ENCODE measurements around the gene ZNF367. TPM values are rescaled to one million over a fixed set of nuclear protein-coding genes. Genes with fewer than 3 reads are reported as not detected.

Gene ZNF367
- total RNA-seq, 6 experiments from 2014 or later, result 6.1 to 12.2 (median 11.5) TPM

- Mint-ChIP-seq H3K27me3 (ENCODE audit: insufficient read depth) (peaks cover 4% of the 10 kb centered on the region; the same call in 1 of the 2 replicates), H3K27ac (no peak overlapping the region), H3K9me3 (no peaks in the 10 kb centered on the region), H3K36me3 (ENCODE audit: low read depth) (no peaks in the 10 kb centered on the region), H3K4me3 (no peak overlapping the region), H3K4me1 (ENCODE audit: low read depth) (peaks cover 12% of the 10 kb centered on the region)
- no peak for DNase-seq
- no peak for TF ChIP-seq CTCF (IDR thresholded peaks at IDR 0.05)
These were observed 18.4 kb upstream of the ZNF367 start for GRCh38 chr9:96436456-96437126.

- Mint-ChIP-seq H3K4me3 (no peak overlapping the region), H3K4me1 (ENCODE audit: low read depth) (peaks cover 12% of the 10 kb centered on the region), H3K9me3 (no peaks in the 10 kb centered on the region), H3K27ac (no peak overlapping the region), H3K36me3 (ENCODE audit: low read depth) (no peaks in the 10 kb centered on the region), H3K27me3 (ENCODE audit: insufficient read depth) (peaks cover 4% of the 10 kb centered on the region; the same call in 1 of the 2 replicates)
- DNase-seq, result no peak
- no peak for TF ChIP-seq CTCF (IDR thresholded peaks at IDR 0.05)
These were observed 17.9 kb upstream of the ZNF367 start for GRCh38 chr9:96436063-96436455.

GRCh38 chr9:96435345-96435744, 17.2 kb upstream of the ZNF367 start:
- H3K27me3 Mint-ChIP-seq (ENCODE audit: insufficient read depth), result peaks cover 4% of the 10 kb centered on the region; the same call in 1 of the 2 replicates
- H3K36me3 Mint-ChIP-seq (ENCODE audit: low read depth), result no peaks in the 10 kb centered on the region
- DNase-seq, result no peak
- H3K4me1 Mint-ChIP-seq (ENCODE audit: low read depth), result peaks cover 12% of the 10 kb centered on the region
- no peak overlapping the region for H3K4me3 Mint-ChIP-seq
- H3K27ac Mint-ChIP-seq, result no peak overlapping the region
- TF ChIP-seq CTCF (IDR thresholded peaks at IDR 0.05), result no peak
- H3K9me3 Mint-ChIP-seq, result no peaks in the 10 kb centered on the region

- Mint-ChIP-seq H3K27me3 (ENCODE audit: insufficient read depth) (peaks cover 4% of the 10 kb centered on the region; the same call in 1 of the 2 replicates), H3K9me3 (no peaks in the 10 kb centered on the region), H3K4me3 (no peak overlapping the region), H3K27ac (no peak overlapping the region), H3K36me3 (ENCODE audit: low read depth) (no peaks in the 10 kb centered on the region), H3K4me1 (ENCODE audit: low read depth) (0 out of 2 replicates have a peak, but pooled peaks cover under 1% of the 10 kb centered on the region)
- DNase-seq, result no peak
- TF ChIP-seq CTCF (IDR thresholded peaks at IDR 0.05), result no peak
These were observed 12.2 kb upstream of the ZNF367 start for GRCh38 chr9:96430377-96430776.

- DNase-seq, result no peak
- no peaks in the 10 kb centered on the region for H3K36me3 Mint-ChIP-seq (ENCODE audit: low read depth)
- H3K9me3 Mint-ChIP-seq, result no peaks in the 10 kb centered on the region
- no peak for TF ChIP-seq CTCF (IDR thresholded peaks at IDR 0.05)
- H3K27me3 Mint-ChIP-seq (ENCODE audit: insufficient read depth), result peaks cover 4% of the 10 kb centered on the region; the same call in 1 of the 2 replicates
- no peak overlapping the region for H3K27ac Mint-ChIP-seq
- H3K4me3 Mint-ChIP-seq, result no peak overlapping the region
- H3K4me1 Mint-ChIP-seq (ENCODE audit: low read depth), result no peaks in the 10 kb centered on the region
These were observed 11.6 kb upstream of the ZNF367 start for GRCh38 chr9:96429732-96430131.
